SH-SY5Y (cell line): ENCODE results near the gene AP1G2.

Experiments
- GATA2 ChIP-seq: IDR thresholded peaks from 2 replicates; pipeline ENCODE4 v1.6.1; 2011; ENCODE audit warnings: mild to moderate bottlenecking, low read depth, low read length
- GATA3 ChIP-seq: IDR thresholded peaks from 2 replicates; pipeline ENCODE4 v1.6.1; 2011; ENCODE audit warnings: low read depth, mild to moderate bottlenecking, low read length, moderate library complexity

GRCh38 chr14:23531391-23531790 lies 36.2 kb downstream of the AP1G2 start:
- TF ChIP-seq GATA2 (no peak), GATA3 (no peak)
